CD8-positive, alpha-beta memory T cell (primary cell): ENCODE results near the gene NT5DC1. TPM values are rescaled to one million over a fixed set of nuclear protein-coding genes. Genes with fewer than 3 reads are reported as not detected.
A peak's percentile ranks its signal among the peaks of the same experiment; 100 is the strongest.

Experiments used
- CTCF ChIA-PET: fragments of 350-600 bp; sonication (Branson Sonifier 250); formaldehyde crosslinking; loops from one replicate; lab custom pipeline; 2021; ENCODE audit warnings: antibody characterized with exemption; lab: Charles Lee
- POLR2A ChIA-PET: fragments of 350-600 bp; sonication (Branson Sonifier 250); formaldehyde crosslinking; loops from one replicate; lab custom pipeline; 2021; ENCODE audit warnings: antibody characterized with exemption; lab: Charles Lee
- DNase-seq, 5 donors: peaks; one replicate each; pipeline versions ENCODE4 v3.0.0 to v3.0.0-alpha.2; 2020 to 2022; ENCODE audit warnings: mixed read lengths in 1 of 5
- H3K27ac ChIP-seq: one replicate; pipeline ENCODE4 v1.7.0; 2013; ENCODE audit warnings: low read depth, mild to moderate bottlenecking, low read length, moderate library complexity
- H3K27me3 ChIP-seq: 2 replicates; pipeline ENCODE4 v1.7.0; 2013; ENCODE audit warnings: low read length, mild to moderate bottlenecking; ENCODE audit not compliant: insufficient read depth, poor library complexity, severe bottlenecking
- H3K36me3 ChIP-seq: 2 replicates; pipeline ENCODE4 v1.7.0; 2013; ENCODE audit warnings: mild to moderate bottlenecking, low read length, moderate library complexity; ENCODE audit not compliant: insufficient read depth
- H3K4me1 ChIP-seq: 2 replicates; pipeline ENCODE4 v1.7.0; 2013; ENCODE audit warnings: mild to moderate bottlenecking, low read length, moderate library complexity; ENCODE audit not compliant: insufficient read depth
- H3K4me3 ChIP-seq: 2 replicates; pipeline ENCODE4 v1.7.0; 2013; ENCODE audit warnings: mild to moderate bottlenecking, low read length
- H3K9me3 ChIP-seq: 2 replicates; pipeline ENCODE4 v1.7.0; 2013; ENCODE audit warnings: mild to moderate bottlenecking, low read length
- H3K27ac Mint-ChIP-seq, 8 donors: one replicate each; pipeline ENCODE4 v1.8.0; 2020 to 2021; ENCODE audit warnings: mixed read lengths in 8 of 8, mild to moderate bottlenecking in 6 of 8, inconsistent platforms in 3 of 8, moderate library complexity in 3 of 8
- H3K27me3 Mint-ChIP-seq, 2 donors: one replicate each; pipeline ENCODE4 v1.8.0; 2020 to 2021; ENCODE audit warnings: mixed read lengths in 2 of 2, mild to moderate bottlenecking in 1 of 2, moderate library complexity in 1 of 2
- H3K36me3 Mint-ChIP-seq, 3 donors: one replicate each; pipeline ENCODE4 v1.8.0; 2020 to 2021; ENCODE audit warnings: mixed read lengths in 3 of 3, inconsistent platforms in 1 of 3, mild to moderate bottlenecking in 1 of 3
- H3K4me1 Mint-ChIP-seq, 3 donors: one replicate each; pipeline ENCODE4 v1.8.0; 2020 to 2021; ENCODE audit warnings: mixed read lengths in 3 of 3, inconsistent platforms in 1 of 3, mild to moderate bottlenecking in 1 of 3
- H3K4me3 Mint-ChIP-seq, 7 donors: one replicate each; pipeline ENCODE4 v1.8.0; 2020 to 2021; ENCODE audit warnings: mixed read lengths in 7 of 7, mild to moderate bottlenecking in 6 of 7, moderate library complexity in 4 of 7, inconsistent platforms in 2 of 7
- H3K9me3 Mint-ChIP-seq, 5 donors: one replicate each; pipeline ENCODE4 v1.8.0; 2020 to 2022; ENCODE audit warnings: mixed read lengths in 5 of 5, mild to moderate bottlenecking in 3 of 5, moderate library complexity in 2 of 5, inconsistent platforms in 1 of 5
- polyA plus RNA-seq: library from polyadenylated mRNA; unstranded; fragments of 300-500 nt; fragmentation: Illumina TruSeq; gene quantifications from one replicate; pipeline ENCODE4 v1.2.3, GENCODE V29; 2021
- total RNA-seq, 2 experiments: library from RNA; stranded (reverse); gene quantifications; one replicate each; pipeline ENCODE4 v1.2.3, GENCODE V29; 2021

Gene NT5DC1
- total and polyA plus RNA-seq, 3 experiments from 2014 or later = 46.3 to 57.1 (median 47.6) TPM

DNA sequence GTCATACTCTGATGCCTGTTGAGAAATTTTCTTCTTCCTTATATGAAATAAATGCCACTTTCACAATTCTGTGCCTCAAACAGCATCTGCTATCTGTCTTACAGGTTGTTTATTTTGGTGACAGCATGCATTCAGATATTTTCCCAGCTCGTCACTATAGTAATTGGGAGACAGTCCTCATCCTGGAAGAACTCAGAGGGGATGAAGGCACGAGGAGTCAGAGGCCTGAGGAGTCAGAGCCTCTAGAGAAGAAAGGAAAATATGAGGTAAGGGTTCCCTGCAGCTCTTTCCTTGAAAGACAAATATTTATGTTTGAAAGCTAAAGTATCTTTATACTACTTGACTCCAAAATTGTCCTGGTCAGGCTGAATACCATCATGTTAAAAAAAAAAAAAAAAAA is 137.4 kb downstream of the NT5DC1 start:
- ChIA-PET CTCF (no interaction called here), POLR2A (no interaction called here)
- H3K9me3 ChIP-seq = no peaks in the 10 kb centered on the region
- no peak for DNase-seq
- H3K9me3 Mint-ChIP-seq = no peaks in the 10 kb centered on the region
- H3K27ac Mint-ChIP-seq = peak overlapping the region in 3 of 8 donors; percentile 17 to 50 (median 47)
- H3K36me3 Mint-ChIP-seq = peaks cover 0 to 44% (median 7%) of the 10 kb centered on the region in 3 donors
- no peaks in the 10 kb centered on the region for H3K4me1 Mint-ChIP-seq
- H3K27me3 Mint-ChIP-seq = no peaks in the 10 kb centered on the region
- no peak overlapping the region for H3K27ac ChIP-seq
- H3K4me3 Mint-ChIP-seq = no peak overlapping the region
- H3K4me1 ChIP-seq = no peaks in the 10 kb centered on the region
- H3K36me3 ChIP-seq = peaks cover 8% of the 10 kb centered on the region
- H3K4me3 ChIP-seq = no peak overlapping the region
- no peaks in the 10 kb centered on the region for H3K27me3 ChIP-seq

DNA sequence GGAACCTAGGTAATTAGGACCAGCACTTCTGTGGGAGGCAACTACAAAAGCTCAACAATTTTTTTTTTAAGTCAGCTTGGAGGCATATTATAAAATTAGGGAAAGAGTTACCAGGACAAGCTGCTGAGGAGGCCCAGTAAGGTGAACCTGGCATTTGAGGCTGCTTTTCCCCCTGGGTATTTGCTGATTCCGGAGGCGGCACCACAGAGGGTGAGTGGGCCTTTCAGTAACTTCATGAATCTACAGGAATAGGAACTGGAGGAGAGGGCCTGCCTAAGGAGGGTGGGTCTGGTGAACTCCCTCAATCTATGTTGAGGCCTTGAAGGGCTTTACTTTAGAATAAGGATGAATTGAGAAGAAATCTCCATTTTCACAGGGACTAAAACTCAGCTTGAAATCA is 138.6 kb downstream of the NT5DC1 start:
- H3K27me3 Mint-ChIP-seq = no peaks in the 10 kb centered on the region
- ChIA-PET CTCF (no interaction called here), POLR2A (no interaction called here)
- Histone ChIP-seq H3K27me3 (no peaks in the 10 kb centered on the region), H3K27ac (no peak overlapping the region), H3K36me3 (peaks cover 10% of the 10 kb centered on the region), H3K9me3 (no peaks in the 10 kb centered on the region), H3K4me1 (no peaks in the 10 kb centered on the region), H3K4me3 (no peak overlapping the region)
- H3K36me3 Mint-ChIP-seq = peaks cover 0 to 44% (median 7%) of the 10 kb centered on the region in 3 donors
- H3K9me3 Mint-ChIP-seq = no peaks in the 10 kb centered on the region
- peak overlapping the region in 3 of 8 donors; percentile 8 to 50 (median 36) for H3K27ac Mint-ChIP-seq
- no peak for DNase-seq
- no peak overlapping the region for H3K4me3 Mint-ChIP-seq
- no peaks in the 10 kb centered on the region for H3K4me1 Mint-ChIP-seq

- peaks cover 12% of the 10 kb centered on the region for H3K36me3 ChIP-seq
- no peaks in the 10 kb centered on the region for H3K27me3 ChIP-seq
- Mint-ChIP-seq H3K36me3 (peaks cover 0 to 47% (median 9%) of the 10 kb centered on the region in 3 donors), H3K27me3 (no peaks in the 10 kb centered on the region), H3K4me1 (no peaks in the 10 kb centered on the region), H3K27ac (peak overlapping the region in 1 of 8 donors; percentile 35), H3K9me3 (no peaks in the 10 kb centered on the region), H3K4me3 (no peak overlapping the region)
- H3K9me3 ChIP-seq = no peaks in the 10 kb centered on the region
- CTCF ChIA-PET = no interaction called here
- no peak overlapping the region for H3K4me3 ChIP-seq
- H3K27ac ChIP-seq = no peak overlapping the region
- no peaks in the 10 kb centered on the region for H3K4me1 ChIP-seq
- POLR2A ChIA-PET = no interaction called here
- no peak for DNase-seq
Observed at GRCh38 chr6:116239856-116240255, 139.2 kb downstream of the NT5DC1 start.

- H3K27ac Mint-ChIP-seq = no peak overlapping the region
- H3K27me3 Mint-ChIP-seq = peaks cover 0 to 2% of the 10 kb centered on the region in 2 donors
Observed at GRCh38 chr6:116244284-116244683, 143.6 kb downstream of the NT5DC1 start.

DNA sequence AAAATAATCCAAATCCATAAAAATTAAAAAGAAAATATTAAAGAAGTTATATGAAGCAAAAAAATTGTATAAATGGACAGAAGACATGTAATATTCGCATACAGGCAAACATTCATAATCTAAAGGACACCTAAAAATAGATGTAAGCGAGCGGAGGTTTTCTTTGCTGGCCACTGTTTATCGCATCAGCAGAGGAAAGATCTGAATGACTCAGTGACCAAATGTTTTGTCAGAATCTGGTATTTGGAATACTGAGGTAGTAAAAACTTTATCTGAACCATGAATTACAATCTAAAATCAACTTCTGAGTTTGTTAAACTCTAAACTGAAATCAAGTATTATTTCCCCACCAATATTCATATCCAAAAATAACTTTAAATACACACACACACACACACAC is 145.4 kb downstream of the NT5DC1 start:
- H3K27ac ChIP-seq = no peak overlapping the region
- H3K27ac Mint-ChIP-seq = no peak overlapping the region
- H3K9me3 Mint-ChIP-seq = no peaks in the 10 kb centered on the region
- no peaks in the 10 kb centered on the region for H3K27me3 ChIP-seq
- POLR2A ChIA-PET = no interaction called here
- H3K4me1 ChIP-seq = peaks cover 11% of the 10 kb centered on the region
- CTCF ChIA-PET = interaction anchor here (1.4 kb wide), 1 partner anchor 8 kb away, joined by 3 read pairs; the partner anchor contains the start of gene TSPYL4
- H3K9me3 ChIP-seq = no peaks in the 10 kb centered on the region
- H3K4me3 Mint-ChIP-seq = no peak overlapping the region
- peaks cover 0 to 2% of the 10 kb centered on the region in 2 donors for H3K27me3 Mint-ChIP-seq
- no peak overlapping the region for H3K4me3 ChIP-seq
- peaks cover 4% of the 10 kb centered on the region for H3K36me3 ChIP-seq
- peaks cover 15 to 24% (median 16%) of the 10 kb centered on the region in 3 donors for H3K4me1 Mint-ChIP-seq
- peaks cover 0 to 15% (median 4%) of the 10 kb centered on the region in 3 donors for H3K36me3 Mint-ChIP-seq
- DNase-seq = no peak

More at GRCh38 chr6:116244284-116244683, 143.6 kb downstream of the NT5DC1 start:
- H3K4me1 Mint-ChIP-seq = peaks cover 11 to 14% (median 14%) of the 10 kb centered on the region in 3 donors
- H3K36me3 Mint-ChIP-seq = peaks cover 0 to 22% (median 6%) of the 10 kb centered on the region in 3 donors
- Histone ChIP-seq H3K9me3 (no peaks in the 10 kb centered on the region), H3K4me3 (no peak overlapping the region), H3K4me1 (no peaks in the 10 kb centered on the region), H3K36me3 (peaks cover 6% of the 10 kb centered on the region), H3K27ac (no peak overlapping the region), H3K27me3 (no peaks in the 10 kb centered on the region)
- DNase-seq = no peak
- ChIA-PET POLR2A (no interaction called here), CTCF (interaction anchor here (1.4 kb wide), 1 partner anchor 26 kb away, joined by 4 read pairs; no protein-coding TSS in a partner anchor)
- no peak overlapping the region for H3K4me3 Mint-ChIP-seq
- H3K9me3 Mint-ChIP-seq = no peaks in the 10 kb centered on the region

GRCh38 chr6:116247285-116247684 is 146.6 kb downstream of the NT5DC1 start:
- POLR2A ChIA-PET = no interaction called here

DNA sequence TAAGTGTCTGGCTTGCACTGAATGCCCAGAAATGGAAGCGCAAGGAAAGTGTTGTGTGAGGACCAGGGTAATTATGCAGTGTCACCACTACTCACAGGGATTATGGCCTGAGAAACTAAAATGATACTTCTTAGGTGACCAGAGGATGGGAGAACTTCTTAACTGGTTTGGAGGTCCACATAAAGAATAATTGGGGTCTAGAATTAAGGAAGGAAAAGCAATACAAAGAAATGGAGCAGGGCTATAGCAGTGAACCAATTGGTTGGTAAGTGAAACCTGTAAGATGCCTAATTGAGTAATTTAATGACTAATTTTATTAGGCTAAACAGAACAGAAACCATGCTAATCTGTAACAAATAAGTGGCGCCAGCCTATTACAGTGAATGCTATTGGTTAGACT is 147.9 kb downstream of the NT5DC1 start:
- H3K27me3 Mint-ChIP-seq = peaks cover 0 to 2% of the 10 kb centered on the region in 2 donors

More at GRCh38 chr6:116247285-116247684, 146.6 kb downstream of the NT5DC1 start:
- H3K9me3 Mint-ChIP-seq = no peaks in the 10 kb centered on the region
- CTCF ChIA-PET = no interaction called here
- Histone ChIP-seq H3K9me3 (no peaks in the 10 kb centered on the region), H3K27ac (no peak overlapping the region), H3K36me3 (peaks cover 4% of the 10 kb centered on the region), H3K4me3 (no peak overlapping the region), H3K27me3 (no peaks in the 10 kb centered on the region), H3K4me1 (peaks cover 21% of the 10 kb centered on the region)
- peaks cover 0 to 2% of the 10 kb centered on the region in 2 donors for H3K27me3 Mint-ChIP-seq
- H3K36me3 Mint-ChIP-seq = peaks cover 0 to 14% (median 6%) of the 10 kb centered on the region in 3 donors
- H3K4me1 Mint-ChIP-seq = peaks cover 15 to 35% (median 16%) of the 10 kb centered on the region in 3 donors
- H3K27ac Mint-ChIP-seq = peak overlapping the region in 6 of 8 donors; percentile 60 to 90 (median 67)
- no peak for DNase-seq
- H3K4me3 Mint-ChIP-seq = no peak overlapping the region

DNA sequence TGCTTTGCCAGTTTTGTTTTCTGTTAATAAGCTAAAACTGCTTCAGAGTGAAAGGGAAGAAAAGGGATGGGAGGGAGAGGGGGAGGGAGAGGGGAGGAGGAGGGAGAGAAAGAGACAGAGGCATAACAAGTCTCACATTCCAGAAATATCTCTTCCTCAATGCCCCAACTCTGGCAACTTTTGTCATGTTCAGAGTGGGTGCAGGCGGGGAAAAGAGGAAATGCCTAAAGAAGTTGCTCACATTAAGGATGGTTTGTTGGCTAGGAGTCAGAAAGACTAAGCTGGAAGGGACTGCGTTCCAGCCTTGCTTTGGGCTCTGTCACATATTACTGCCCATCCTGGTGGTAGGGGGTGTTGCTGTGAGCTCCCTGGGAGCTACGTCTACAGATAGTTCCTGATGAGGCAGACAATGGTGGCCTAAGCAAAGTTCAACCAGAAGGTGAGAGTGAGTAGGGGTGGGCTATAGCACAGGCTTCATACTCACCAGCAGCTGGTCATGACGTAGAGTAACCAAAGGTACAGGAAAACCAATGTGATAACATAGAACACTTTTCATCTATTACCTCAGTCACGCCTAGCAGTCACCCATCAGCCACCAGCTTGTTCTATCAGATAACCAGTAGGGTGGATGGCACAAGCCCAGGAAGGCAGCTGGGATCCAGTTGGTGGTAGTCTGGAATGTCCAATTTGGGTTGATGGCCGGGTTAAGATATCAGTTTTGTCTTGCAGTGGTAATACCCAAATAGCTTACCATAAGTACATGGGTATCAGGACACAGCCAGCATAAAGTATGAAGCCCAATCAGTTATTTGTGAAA is 151.1 kb downstream of the NT5DC1 start:
- Mint-ChIP-seq H3K27me3 (peaks cover 0 to 2% of the 10 kb centered on the region in 2 donors), H3K36me3 (peaks cover 0 to 2% (median 1%) of the 10 kb centered on the region in 3 donors), H3K27ac (peak overlapping the region in 7 of 8 donors; percentile 50 to 95 (median 85)), H3K4me1 (peaks cover 15 to 37% (median 16%) of the 10 kb centered on the region in 3 donors), H3K9me3 (no peaks in the 10 kb centered on the region), H3K4me3 (peak overlapping the region in 1 of 7 donors; percentile 65)
- Histone ChIP-seq H3K27ac (no peak overlapping the region), H3K9me3 (no peaks in the 10 kb centered on the region), H3K27me3 (no peaks in the 10 kb centered on the region), H3K36me3 (no peaks in the 10 kb centered on the region), H3K4me1 (peaks cover 41% of the 10 kb centered on the region), H3K4me3 (no peak overlapping the region)
- ChIA-PET POLR2A (interaction anchor here (0.8 kb wide), 1 partner anchor 28 kb away, joined by 3 read pairs; the partner anchor contains the start of gene TSPYL1), CTCF (interaction anchor here (1.4 to 3.4 kb wide), 3 partner anchors 9 to 28 kb away, joined by 5 to 14 read pairs (median 10); partner anchors contain the start of gene TSPYL1)
- no peak for DNase-seq

More for the DNA sequence above, 147.9 kb downstream of the NT5DC1 start:
- peaks cover 15 to 37% (median 16%) of the 10 kb centered on the region in 3 donors for H3K4me1 Mint-ChIP-seq
- peaks cover 4% of the 10 kb centered on the region for H3K36me3 ChIP-seq
- no peaks in the 10 kb centered on the region for H3K9me3 ChIP-seq
- H3K27me3 ChIP-seq = no peaks in the 10 kb centered on the region
- H3K36me3 Mint-ChIP-seq = peaks cover 0 to 9% (median 6%) of the 10 kb centered on the region in 3 donors
- ChIA-PET POLR2A (no interaction called here), CTCF (no interaction called here)
- no peak overlapping the region for H3K27ac ChIP-seq
- peak overlapping the region in 1 of 7 donors; percentile 0 for H3K4me3 Mint-ChIP-seq
- H3K4me3 ChIP-seq = no peak overlapping the region
- peaks cover 31% of the 10 kb centered on the region for H3K4me1 ChIP-seq
- no peak for DNase-seq
- no peaks in the 10 kb centered on the region for H3K9me3 Mint-ChIP-seq
- H3K27ac Mint-ChIP-seq = peak overlapping the region; percentile 24 to 89 (median 54)
